ENCODE results near the gene TSEN2.

DNA sequence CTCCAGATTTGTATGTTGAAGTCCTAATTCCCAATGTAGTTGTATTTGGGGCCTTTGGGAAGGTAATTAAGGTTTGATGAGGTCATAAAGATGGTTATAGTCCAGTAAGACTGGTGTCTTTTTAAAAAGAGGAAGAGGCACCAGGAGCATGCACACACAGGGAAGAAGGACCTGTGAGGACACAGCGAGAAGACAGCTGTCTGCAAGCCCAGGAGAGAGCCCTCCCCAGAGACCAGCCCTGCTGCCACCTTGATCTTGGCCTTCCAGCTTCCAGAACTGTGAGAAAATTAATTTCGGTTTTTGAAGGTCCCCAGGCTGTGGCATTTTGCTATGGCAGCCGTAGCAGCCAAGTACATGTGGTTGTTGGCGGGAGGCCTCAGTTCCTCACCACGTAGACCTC is 32.8 kb upstream of the TSEN2 start:
- TF ChIP-seq CEBPB (IDR thresholded peaks at IDR 0.05) (no peak), RAD21 (IDR thresholded peaks at IDR 0.05; ENCODE audit: low read depth) (no peak), TAF1 (IDR thresholded peaks at IDR 0.05; ENCODE audit: low read depth) (no peak), TCF12 (IDR thresholded peaks at IDR 0.05; ENCODE audit: low read depth) (no peak), EP300 (IDR thresholded peaks at IDR 0.05; ENCODE audit: borderline replicate concordance) (no peak), NFIC (IDR thresholded peaks at IDR 0.05) (no peak), TEAD4 (IDR thresholded peaks at IDR 0.05) (no peak), YY1 (IDR thresholded peaks at IDR 0.05; ENCODE audit: low read depth) (no peak)
- TF ChIP-seq, protein P1, sequence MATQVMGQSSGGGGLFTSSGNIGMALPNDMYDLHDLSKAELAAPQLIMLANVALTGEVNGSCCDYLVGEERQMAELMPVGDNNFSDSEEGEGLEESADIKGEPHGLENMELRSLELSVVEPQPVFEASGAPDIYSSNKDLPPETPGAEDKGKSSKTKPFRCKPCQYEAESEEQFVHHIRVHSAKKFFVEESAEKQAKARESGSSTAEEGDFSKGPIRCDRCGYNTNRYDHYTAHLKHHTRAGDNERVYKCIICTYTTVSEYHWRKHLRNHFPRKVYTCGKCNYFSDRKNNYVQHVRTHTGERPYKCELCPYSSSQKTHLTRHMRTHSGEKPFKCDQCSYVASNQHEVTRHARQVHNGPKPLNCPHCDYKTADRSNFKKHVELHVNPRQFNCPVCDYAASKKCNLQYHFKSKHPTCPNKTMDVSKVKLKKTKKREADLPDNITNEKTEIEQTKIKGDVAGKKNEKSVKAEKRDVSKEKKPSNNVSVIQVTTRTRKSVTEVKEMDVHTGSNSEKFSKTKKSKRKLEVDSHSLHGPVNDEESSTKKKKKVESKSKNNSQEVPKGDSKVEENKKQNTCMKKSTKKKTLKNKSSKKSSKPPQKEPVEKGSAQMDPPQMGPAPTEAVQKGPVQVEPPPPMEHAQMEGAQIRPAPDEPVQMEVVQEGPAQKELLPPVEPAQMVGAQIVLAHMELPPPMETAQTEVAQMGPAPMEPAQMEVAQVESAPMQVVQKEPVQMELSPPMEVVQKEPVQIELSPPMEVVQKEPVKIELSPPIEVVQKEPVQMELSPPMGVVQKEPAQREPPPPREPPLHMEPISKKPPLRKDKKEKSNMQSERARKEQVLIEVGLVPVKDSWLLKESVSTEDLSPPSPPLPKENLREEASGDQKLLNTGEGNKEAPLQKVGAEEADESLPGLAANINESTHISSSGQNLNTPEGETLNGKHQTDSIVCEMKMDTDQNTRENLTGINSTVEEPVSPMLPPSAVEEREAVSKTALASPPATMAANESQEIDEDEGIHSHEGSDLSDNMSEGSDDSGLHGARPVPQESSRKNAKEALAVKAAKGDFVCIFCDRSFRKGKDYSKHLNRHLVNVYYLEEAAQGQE (IDR thresholded peaks at IDR 0.05; ENCODE audit: low read depth), result no peak
- TF ChIP-seq, protein P2, sequence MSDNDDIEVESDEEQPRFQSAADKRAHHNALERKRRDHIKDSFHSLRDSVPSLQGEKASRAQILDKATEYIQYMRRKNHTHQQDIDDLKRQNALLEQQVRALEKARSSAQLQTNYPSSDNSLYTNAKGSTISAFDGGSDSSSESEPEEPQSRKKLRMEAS (IDR thresholded peaks at IDR 0.05), result no peak

Data from Ishikawa (cell line).